ENCODE results near the gene PHC1. TPM values are rescaled to one million over a fixed set of nuclear protein-coding genes. Genes with fewer than 3 reads are reported as not detected.
"Not testable (repeated sequence)": the region's sequence is repeated elsewhere in the genome, so short reads cannot be mapped to it uniquely, and the experiment has no call there.

The PHC1 gene
- total RNA-seq, 1 donor: 27.1 TPM

- H3K4me2 ChIP-seq (ENCODE audit: insufficient read depth, low read length): no peak overlapping the region
- H3K4me1 ChIP-seq (ENCODE audit: insufficient read depth, low read length): no peaks in the 10 kb centered on the region
- H3K9me3 ChIP-seq (ENCODE audit: low read depth, low read length): no peaks in the 10 kb centered on the region
- H3K27ac ChIP-seq (ENCODE audit: low read depth, low read length): no peak overlapping the region
- H3K79me2 ChIP-seq (ENCODE audit: insufficient read depth, low read length): no peaks in the 10 kb centered on the region
- TF ChIP-seq CTCF (IDR thresholded peaks at IDR 0.05; ENCODE audit: extremely low read depth, low read depth, low read length): no peak
- no peak overlapping the region for H3K4me3 ChIP-seq (ENCODE audit: insufficient read depth, low read length)
- no peaks in the 10 kb centered on the region for H3K27me3 ChIP-seq (ENCODE audit: insufficient read depth, low read length)
- H3K36me3 ChIP-seq (ENCODE audit: insufficient read depth, low read length): peaks cover 8% of the 10 kb centered on the region
- no peak for DNase-seq (ENCODE audit: insufficient read length, low spot score, missing footprints)
- no peaks in the 10 kb centered on the region for H4K20me1 ChIP-seq (ENCODE audit: insufficient read depth, low read length)
- no peak overlapping the region for H2AFZ ChIP-seq (ENCODE audit: low read length)
These were observed 8.2 kb downstream of the PHC1 start for GRCh38 chr12:8922544-8922943.

GRCh38 chr12:8930655-8931323 is 16.5 kb downstream of the PHC1 start:
- not testable (repeated sequence) for H3K4me3 ChIP-seq (ENCODE audit: insufficient read depth, low read length)

GRCh38 chr12:8932464-8932863 is 18.2 kb downstream of the PHC1 start:
- H3K4me1 ChIP-seq (ENCODE audit: insufficient read depth, low read length); H4K20me1 ChIP-seq (ENCODE audit: insufficient read depth, low read length); H3K79me2 ChIP-seq (ENCODE audit: insufficient read depth, low read length); DNase-seq (ENCODE audit: insufficient read length, low spot score, missing footprints); H3K4me3 ChIP-seq (ENCODE audit: insufficient read depth, low read length); H3K27me3 ChIP-seq (ENCODE audit: insufficient read depth, low read length); H2AFZ ChIP-seq (ENCODE audit: low read length); H3K27ac ChIP-seq (ENCODE audit: low read depth, low read length); H3K9me3 ChIP-seq (ENCODE audit: low read depth, low read length); H3K4me2 ChIP-seq (ENCODE audit: insufficient read depth, low read length): not testable (repeated sequence)
- H3K36me3 ChIP-seq (ENCODE audit: insufficient read depth, low read length): peaks cover 13% of the 10 kb centered on the region

More at GRCh38 chr12:8930655-8931323, 16.5 kb downstream of the PHC1 start:
- H3K4me1 ChIP-seq (ENCODE audit: insufficient read depth, low read length); H3K9me3 ChIP-seq (ENCODE audit: low read depth, low read length); H4K20me1 ChIP-seq (ENCODE audit: insufficient read depth, low read length); H3K27ac ChIP-seq (ENCODE audit: low read depth, low read length); H3K27me3 ChIP-seq (ENCODE audit: insufficient read depth, low read length); H3K79me2 ChIP-seq (ENCODE audit: insufficient read depth, low read length); H3K4me2 ChIP-seq (ENCODE audit: insufficient read depth, low read length); DNase-seq (ENCODE audit: insufficient read length, low spot score, missing footprints); H2AFZ ChIP-seq (ENCODE audit: low read length): not testable (repeated sequence)
- peaks cover 10% of the 10 kb centered on the region for H3K36me3 ChIP-seq (ENCODE audit: insufficient read depth, low read length)

GRCh38 chr12:8934080-8934479 is 19.8 kb downstream of the PHC1 start:
- not testable (repeated sequence) for H3K4me1 ChIP-seq (ENCODE audit: insufficient read depth, low read length); H3K79me2 ChIP-seq (ENCODE audit: insufficient read depth, low read length); H3K27ac ChIP-seq (ENCODE audit: low read depth, low read length); H2AFZ ChIP-seq (ENCODE audit: low read length); H3K9me3 ChIP-seq (ENCODE audit: low read depth, low read length); DNase-seq (ENCODE audit: insufficient read length, low spot score, missing footprints); H3K4me2 ChIP-seq (ENCODE audit: insufficient read depth, low read length); H4K20me1 ChIP-seq (ENCODE audit: insufficient read depth, low read length); H3K27me3 ChIP-seq (ENCODE audit: insufficient read depth, low read length); H3K4me3 ChIP-seq (ENCODE audit: insufficient read depth, low read length)
- peaks cover 14% of the 10 kb centered on the region for H3K36me3 ChIP-seq (ENCODE audit: insufficient read depth, low read length)

DNA sequence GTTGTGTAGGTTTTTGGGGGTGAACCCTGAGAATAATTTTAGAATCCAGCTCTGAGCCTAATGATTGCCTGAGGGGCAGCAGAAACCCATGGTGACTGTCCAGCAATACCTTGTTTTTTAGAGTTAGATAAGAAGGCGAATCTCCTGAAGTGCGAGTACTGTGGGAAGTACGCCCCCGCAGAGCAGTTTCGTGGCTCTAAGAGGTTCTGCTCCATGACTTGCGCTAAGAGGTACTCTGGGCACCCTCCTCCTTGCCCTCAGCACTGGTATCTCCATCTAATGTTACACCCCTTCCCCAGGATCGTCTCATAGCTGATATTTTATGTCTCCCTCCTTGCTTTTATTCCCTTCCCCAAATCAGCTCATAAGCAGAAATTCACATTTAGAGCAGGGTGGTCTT is 22.4 kb downstream of the PHC1 start:
- no peak for TF ChIP-seq CTCF (IDR thresholded peaks at IDR 0.05; ENCODE audit: extremely low read depth, low read depth, low read length)
- no peaks in the 10 kb centered on the region for H3K4me1 ChIP-seq (ENCODE audit: insufficient read depth, low read length)
- H3K27ac ChIP-seq (ENCODE audit: low read depth, low read length): no peak overlapping the region
- no peak overlapping the region for H3K4me3 ChIP-seq (ENCODE audit: insufficient read depth, low read length)
- no peak overlapping the region for H3K4me2 ChIP-seq (ENCODE audit: insufficient read depth, low read length)
- no peak overlapping the region for H2AFZ ChIP-seq (ENCODE audit: low read length)
- H3K36me3 ChIP-seq (ENCODE audit: insufficient read depth, low read length): peaks cover 21% of the 10 kb centered on the region
- no peaks in the 10 kb centered on the region for H4K20me1 ChIP-seq (ENCODE audit: insufficient read depth, low read length)
- H3K27me3 ChIP-seq (ENCODE audit: insufficient read depth, low read length): no peaks in the 10 kb centered on the region
- no peaks in the 10 kb centered on the region for H3K9me3 ChIP-seq (ENCODE audit: low read depth, low read length)
- DNase-seq (ENCODE audit: insufficient read length, low spot score, missing footprints): no peak
- H3K79me2 ChIP-seq (ENCODE audit: insufficient read depth, low read length): no peaks in the 10 kb centered on the region

GRCh38 chr12:8937842-8938442 is 23.6 kb downstream of the PHC1 start:
- H3K4me3 ChIP-seq (ENCODE audit: insufficient read depth, low read length); H3K27me3 ChIP-seq (ENCODE audit: insufficient read depth, low read length); H3K4me2 ChIP-seq (ENCODE audit: insufficient read depth, low read length); DNase-seq (ENCODE audit: insufficient read length, low spot score, missing footprints); H3K4me1 ChIP-seq (ENCODE audit: insufficient read depth, low read length); H3K79me2 ChIP-seq (ENCODE audit: insufficient read depth, low read length); H4K20me1 ChIP-seq (ENCODE audit: insufficient read depth, low read length); H3K27ac ChIP-seq (ENCODE audit: low read depth, low read length); H3K9me3 ChIP-seq (ENCODE audit: low read depth, low read length); H2AFZ ChIP-seq (ENCODE audit: low read length): not testable (repeated sequence)
- peaks cover 23% of the 10 kb centered on the region for H3K36me3 ChIP-seq (ENCODE audit: insufficient read depth, low read length)

Data from osteoblast (primary cell).